HCT116 (cell line): Measurements from ENCODE around the gene TSACC. TPM values are rescaled to one million over a fixed set of nuclear protein-coding genes. Genes with fewer than 3 reads are reported as not detected.

Experiments used
- ATAC-seq: fragments of 200-7000 bp; cut with Tn5 transposase; 2 replicates; pipeline ENCODE4 v1.9.1; 2020; ENCODE audit warnings: mild to moderate bottlenecking, moderate library complexity
- BruUV-seq: library from RNA; stranded (reverse); fragments of 400-500 nt; replicated peaks from 2 replicates; lab custom pipeline; 2021; lab: Mats Ljungman, UMichigan
- CTCF ChIA-PET: fragments of 300-600 bp; sonication (Branson Sonifier 250); formaldehyde crosslinking; loops from one replicate; lab custom pipeline; 2021; ENCODE audit warnings: antibody characterized with exemption; lab: Charles Lee
- POLR2A ChIA-PET: fragments of 300-600, 350-600 bp; sonication (Branson Sonifier 250); formaldehyde crosslinking; loops from one replicate; lab custom pipeline; 2021; ENCODE audit warnings: antibody characterized with exemption; lab: Charles Lee
- RAD21 ChIA-PET, 2 experiments: fragments of 300-600 bp; sonication (Branson Sonifier 250); formaldehyde crosslinking; loops; one replicate each; lab custom pipeline; 2023; ENCODE audit warnings: low total read pairs in 2 of 2; ENCODE audit not compliant: uncharacterized antibody in 2 of 2, unreplicated experiment in 2 of 2, low non-redundant PET in 1 of 2; lab: Charles Lee
- DNase-seq: peaks from one replicate; pipeline ENCODE4 v3.0.0-alpha.2; 2010; ENCODE audit warnings: low read depth, low spot score
- H2AFZ ChIP-seq: fragments of 200-600 bp; shearing (Covaris generic), sonication (generic); 2 replicates; pipeline ENCODE4 v1.6.1; 2017; ENCODE audit warnings: low read depth, mixed run types, mixed read lengths, antibody characterized with exemption, low read length; ENCODE audit not compliant: poor library complexity, severe bottlenecking
- H3K27ac ChIP-seq: 2 replicates; pipeline ENCODE4 v1.5.1; 2012; ENCODE audit warnings: low read depth, low read length
- H3K27me3 ChIP-seq: fragments of 200-600 bp; sonication (generic); 2 replicates; pipeline ENCODE4 v1.6.1; 2016; ENCODE audit warnings: mixed run types, low read length, mixed read lengths; ENCODE audit not compliant: insufficient read depth
- H3K36me3 ChIP-seq, 2 experiments: fragments of 200-500 bp in 1 of 2; fragments of 200-600 bp in 1 of 2; sonication (Bioruptor generic) in 1 of 2; sonication (generic) in 1 of 2; 2 replicates each; pipeline versions ENCODE4 v1.5.1 to v1.6.1; 2014 to 2016; ENCODE audit warnings: low read length in 2 of 2, inconsistent platforms in 1 of 2, mixed read lengths in 1 of 2, mixed run types in 1 of 2; ENCODE audit not compliant: insufficient read depth in 2 of 2, control insufficient read depth in 1 of 2
- H3K4me1 ChIP-seq, 2 experiments: fragments of 200-600 bp in 1 of 2; sonication (generic) in 1 of 2; 2 replicates each; pipeline versions ENCODE4 v1.5.1 to v1.6.1; 2012 to 2017; ENCODE audit warnings: low read length in 2 of 2, inconsistent platforms in 1 of 2, mild to moderate bottlenecking in 1 of 2, mixed read lengths in 1 of 2, mixed run types in 1 of 2, moderate library complexity in 1 of 2; ENCODE audit not compliant: insufficient read depth in 2 of 2, control insufficient read depth in 1 of 2
- H3K4me2 ChIP-seq: fragments of 200-600 bp; sonication (generic); 2 replicates; pipeline ENCODE4 v1.6.1; 2017; ENCODE audit warnings: mixed run types, low read length, mixed read lengths
- H3K4me3 ChIP-seq, 2 experiments: fragments of 200-600 bp in 1 of 2; sonication (generic) in 1 of 2; replicated peaks in 1 of 2; 2 replicates each; pipeline ENCODE4 v1.5.1; 2011 to 2016; ENCODE audit warnings: low read length in 2 of 2, control low read depth in 1 of 2, low read depth in 1 of 2, mild to moderate bottlenecking in 1 of 2, mixed read lengths in 1 of 2, mixed run types in 1 of 2
- H3K79me2 ChIP-seq: fragments of 200-600 bp; sonication (generic); 2 replicates; pipeline ENCODE4 v1.6.1; 2017; ENCODE audit warnings: mild to moderate bottlenecking, mixed run types, low read length, moderate library complexity, mixed read lengths; ENCODE audit not compliant: insufficient read depth
- H3K9ac ChIP-seq: fragments of 200-600 bp; sonication (generic); 2 replicates; pipeline ENCODE4 v1.6.1; 2016; ENCODE audit warnings: low read length, mixed read lengths
- H3K9me2 ChIP-seq: fragments of 200-600 bp; sonication (generic), shearing (Covaris generic); 2 replicates; pipeline ENCODE4 v1.6.1; 2017; ENCODE audit warnings: mixed run types, mild to moderate bottlenecking, moderate library complexity; ENCODE audit not compliant: insufficient read depth
- H3K9me3 ChIP-seq, 2 experiments: fragments of 200-500 bp in 1 of 2; fragments of 200-600 bp in 1 of 2; sonication (Bioruptor generic) in 1 of 2; sonication (generic) in 1 of 2; 2 replicates each; pipeline ENCODE4 v1.6.1; 2014 to 2017; ENCODE audit warnings: low read length in 2 of 2, mixed read lengths in 2 of 2, inconsistent platforms in 1 of 2, low read depth in 1 of 2, mild to moderate bottlenecking in 1 of 2, mixed run types in 1 of 2, moderate library complexity in 1 of 2; ENCODE audit not compliant: control insufficient read depth in 1 of 2, insufficient read depth in 1 of 2
- H4K20me1 ChIP-seq: fragments of 200-600 bp; sonication (generic), shearing (Covaris generic); 2 replicates; pipeline ENCODE4 v1.6.1; 2017; ENCODE audit warnings: mixed run types, mild to moderate bottlenecking, moderate library complexity; ENCODE audit not compliant: insufficient read depth
- CBX3 ChIP-seq: IDR thresholded peaks from 2 replicates; pipeline ENCODE4 v1.6.1; 2012; ENCODE audit warnings: low read depth
- EGR1 ChIP-seq: IDR thresholded peaks from 2 replicates; pipeline ENCODE4 v1.6.1; 2012; ENCODE audit warnings: low read depth
- ELF1 ChIP-seq: IDR thresholded peaks from 2 replicates; pipeline ENCODE4 v1.6.1; 2012; ENCODE audit warnings: low read depth, borderline replicate concordance
- EZH2 ChIP-seq: fragments of 200-600 bp; sonication (generic); IDR thresholded peaks from 2 replicates; pipeline ENCODE4 v1.6.1; 2017; ENCODE audit warnings: antibody characterized with exemption, mixed run types
- EZH2phosphoT487 ChIP-seq: fragments of 200-600 bp; IDR thresholded peaks from 2 replicates; pipeline ENCODE4 v1.6.1; 2018; ENCODE audit warnings: antibody characterized with exemption, borderline replicate concordance
- FOSL1 ChIP-seq: IDR thresholded peaks from 2 replicates; pipeline ENCODE4 v1.6.1; 2012; ENCODE audit warnings: low read depth
- JUND ChIP-seq: IDR thresholded peaks from 2 replicates; pipeline ENCODE4 v1.6.1; 2012
- POLR2A ChIP-seq: IDR thresholded peaks from 2 replicates; pipeline ENCODE4 v1.7.0; 2011; ENCODE audit warnings: borderline replicate concordance; ENCODE audit not compliant: insufficient read depth, insufficient read length; ENCODE audit errors: extremely low read depth
- POLR2AphosphoS5 ChIP-seq: IDR thresholded peaks from 2 replicates; pipeline ENCODE4 v1.6.1; 2011; ENCODE audit warnings: mild to moderate bottlenecking, low read depth, low read length, moderate library complexity
- RAD21 ChIP-seq: IDR thresholded peaks from 2 replicates; pipeline ENCODE4 v1.6.1; 2012; ENCODE audit warnings: low read depth, mild to moderate bottlenecking
- REST ChIP-seq: IDR thresholded peaks from 2 replicates; pipeline ENCODE4 v1.6.1; 2012; ENCODE audit warnings: low read depth
- SRF ChIP-seq: IDR thresholded peaks from 2 replicates; pipeline ENCODE4 v1.6.1; 2012; ENCODE audit warnings: low read depth
- TCF7L2 ChIP-seq: IDR thresholded peaks from 2 replicates; pipeline ENCODE4 v1.7.0; 2011; ENCODE audit warnings: borderline replicate concordance, inconsistent platforms; ENCODE audit not compliant: insufficient read depth, insufficient read length; ENCODE audit errors: extremely low read depth
- YY1 ChIP-seq: IDR thresholded peaks from 2 replicates; pipeline ENCODE4 v1.6.1; 2011; ENCODE audit warnings: low read length, low read depth, moderate library complexity, mild to moderate bottlenecking; ENCODE audit not compliant: insufficient replicate concordance; ENCODE audit errors: extremely low read depth
- ZBTB33 ChIP-seq: IDR thresholded peaks from 2 replicates; pipeline ENCODE4 v1.6.1; 2011; ENCODE audit warnings: mild to moderate bottlenecking, low read length, moderate library complexity; ENCODE audit not compliant: insufficient replicate concordance; ENCODE audit errors: extremely low read depth
- ZFX ChIP-seq: fragments of 450-650 bp; IDR thresholded peaks from 2 replicates; pipeline ENCODE4 v1.6.1; 2017
- ZNF274 ChIP-seq: fragments of 200-500 bp; sonication (Bioruptor generic); IDR thresholded peaks from 2 replicates; pipeline ENCODE4 v1.6.1; 2014; ENCODE audit warnings: mild to moderate bottlenecking, low read depth, low read length, inconsistent platforms
- intact Hi-C: fragments of 100-400 bp; cut with micrococcal nuclease; formaldehyde crosslinking; loops from 2 replicates; pipeline ENCODE4 v1.10.0; 2022
- total RNA-seq: library from RNA; stranded (reverse); gene quantifications from one replicate; pipeline ENCODE4 v1.2.1, GENCODE V29; 2021; ENCODE audit not compliant: unreplicated experiment
- TF ChIP-seq, protein P1 (sequence below): IDR thresholded peaks from 2 replicates; pipeline ENCODE4 v1.6.1; 2012

The TSACC gene
- total RNA-seq, 1 experiment from 2014 or later = 1.0 TPM

GRCh38 chr1:156289857-156290256, 48.5 kb upstream of the TSACC start (continued):
- TF ChIP-seq ZBTB33 (no peak), JUND (no peak), ELF1 (no peak), CBX3 (no peak)
- TF ChIP-seq, protein P1, sequence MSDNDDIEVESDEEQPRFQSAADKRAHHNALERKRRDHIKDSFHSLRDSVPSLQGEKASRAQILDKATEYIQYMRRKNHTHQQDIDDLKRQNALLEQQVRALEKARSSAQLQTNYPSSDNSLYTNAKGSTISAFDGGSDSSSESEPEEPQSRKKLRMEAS = no peak

DNA sequence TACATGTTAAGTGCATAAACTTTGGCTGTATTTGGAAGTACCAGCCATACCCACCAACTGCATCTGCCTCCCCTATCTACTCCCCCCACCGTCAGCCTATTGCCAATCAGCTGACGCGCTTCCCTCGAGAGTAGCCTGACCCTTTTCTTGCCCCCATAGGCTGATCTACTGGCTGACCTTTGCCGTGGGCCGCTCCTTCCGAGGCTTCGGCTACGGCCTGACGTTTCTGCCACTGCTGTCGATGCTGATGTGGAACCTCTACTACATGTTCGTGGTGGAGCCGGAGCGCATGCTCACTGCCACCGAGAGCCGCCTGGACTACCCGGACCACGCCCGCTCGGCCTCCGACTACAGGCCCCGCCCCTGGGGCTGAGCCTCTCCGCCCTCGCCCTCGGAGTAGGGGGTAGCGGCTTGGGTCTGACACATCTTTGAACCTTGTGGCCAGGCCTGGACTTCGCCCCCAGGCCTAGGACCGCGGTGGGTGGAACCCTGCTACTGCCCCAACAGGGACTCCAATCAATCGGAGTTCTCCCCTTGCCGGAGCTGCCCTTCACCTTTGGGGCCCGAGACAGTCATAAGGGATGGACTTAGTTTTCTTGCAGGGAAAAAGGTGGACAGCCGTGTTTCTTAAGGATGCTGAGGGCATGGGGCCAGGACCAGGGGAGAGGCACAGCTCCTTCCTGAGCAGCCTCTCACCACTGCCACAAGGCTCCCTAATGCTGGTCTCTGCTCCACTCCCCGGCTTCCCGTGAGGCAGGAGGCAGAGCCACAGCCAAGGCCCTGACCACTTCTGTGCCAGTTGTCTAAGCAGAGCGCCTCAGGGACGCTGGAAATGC, 46.9 kb upstream of the TSACC start:
- ChIA-PET RAD21 (no interaction called here), POLR2A (no interaction called here)
- no peak for TF ChIP-seq ZFX
- no peak for TF ChIP-seq FOSL1
- TF ChIP-seq, protein P1 = no peak
- no peak for TF ChIP-seq YY1
- TF ChIP-seq RAD21 = no peak
- TF ChIP-seq EGR1 = no peak
- TF ChIP-seq JUND = no peak
- no peak for TF ChIP-seq POLR2AphosphoS5
- TF ChIP-seq SRF = no peak
- no peak for TF ChIP-seq EZH2
- TF ChIP-seq ZNF274 = no peak
- TF ChIP-seq ELF1 = no peak
- TF ChIP-seq EZH2phosphoT487 = no peak
- TF ChIP-seq REST = no peak
- TF ChIP-seq POLR2A = no peak
- TF ChIP-seq TCF7L2 = no peak
- TF ChIP-seq, all 23 proteins: peak for 0
- DNase-seq = no peak
- H3K4me2 ChIP-seq = no peak overlapping the region
- H3K4me1 ChIP-seq = peaks cover 4 to 14% of the 10 kb centered on the region in 2 experiments; a peak in 3 of 4 replicates
- no peak overlapping the region for H3K9ac ChIP-seq
- H3K9me2 ChIP-seq = no peaks in the 10 kb centered on the region
- no peaks in the 10 kb centered on the region for H3K79me2 ChIP-seq
- no peak overlapping the region for H3K27ac ChIP-seq
- H2AFZ ChIP-seq = no peak overlapping the region
- no peaks in the 10 kb centered on the region; a peak in 1 of 4 replicates for H3K36me3 ChIP-seq
- no peaks in the 10 kb centered on the region for H4K20me1 ChIP-seq
- H3K4me3 ChIP-seq = no peak overlapping the region
- no peaks in the 10 kb centered on the region for H3K27me3 ChIP-seq
- no TSS peak for BruUV-seq
- CTCF ChIA-PET = no interaction called here
- H3K9me3 ChIP-seq = no peaks in the 10 kb centered on the region
- ATAC-seq = no peak
- intact Hi-C loops = no loop called here
